ENCODE results near the gene COQ8B. TPM values are rescaled to one million over a fixed set of nuclear protein-coding genes. Genes with fewer than 3 reads are reported as not detected.

The COQ8B gene
- total RNA-seq, 1 donor from 2014 or later, result 33.3 TPM

- Histone ChIP-seq H3K27ac (no peak overlapping the region), H3K27me3 (no peaks in the 10 kb centered on the region), H3K4me1 (peaks cover 4 to 35% of the 10 kb centered on the region in 2 donors), H3K9me3 (no peaks in the 10 kb centered on the region), H3K4me3 (no peak overlapping the region), H3K36me3 (peaks cover 53 to 65% of the 10 kb centered on the region in 2 donors)
- DNase-seq (ENCODE audit: low spot score in 2 of 2), result no peak
- TF ChIP-seq CTCF (IDR thresholded peaks at IDR 0.05), result no peak
- intact Hi-C loops (cut with DNase I), result no loop called here
Measured at GRCh38 chr19:40724855-40725254, 8.2 kb upstream of the COQ8B start.

DNA sequence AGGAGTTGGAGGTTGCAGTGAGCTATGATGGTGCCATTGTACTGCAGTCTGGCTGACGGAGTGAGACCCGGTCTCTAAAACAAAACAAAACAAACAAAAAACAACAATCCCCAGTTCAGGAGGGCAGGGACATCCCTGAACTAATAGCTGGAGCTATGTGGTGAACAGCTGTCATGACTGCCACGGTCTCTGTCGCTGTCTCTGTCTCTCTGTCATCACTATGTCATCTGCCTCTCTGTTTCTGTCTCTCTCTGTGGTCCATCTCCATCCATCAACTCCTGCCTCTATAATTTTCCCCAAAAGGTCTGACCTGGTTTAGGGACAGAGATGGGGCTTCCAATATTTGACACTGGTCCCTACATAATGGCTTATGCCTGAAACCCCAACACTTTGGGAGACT is 7.6 kb upstream of the COQ8B start:
- Histone ChIP-seq H3K27ac (no peak overlapping the region), H3K36me3 (peaks cover 48 to 60% of the 10 kb centered on the region in 2 donors), H3K9me3 (no peaks in the 10 kb centered on the region), H3K4me3 (no peak overlapping the region), H3K4me1 (peaks cover 7 to 40% of the 10 kb centered on the region in 2 donors), H3K27me3 (no peaks in the 10 kb centered on the region)
- no peak for TF ChIP-seq CTCF (IDR thresholded peaks at IDR 0.05)
- intact Hi-C loops (cut with DNase I), result no loop called here
- no peak for DNase-seq (ENCODE audit: low spot score in 2 of 2)

DNA sequence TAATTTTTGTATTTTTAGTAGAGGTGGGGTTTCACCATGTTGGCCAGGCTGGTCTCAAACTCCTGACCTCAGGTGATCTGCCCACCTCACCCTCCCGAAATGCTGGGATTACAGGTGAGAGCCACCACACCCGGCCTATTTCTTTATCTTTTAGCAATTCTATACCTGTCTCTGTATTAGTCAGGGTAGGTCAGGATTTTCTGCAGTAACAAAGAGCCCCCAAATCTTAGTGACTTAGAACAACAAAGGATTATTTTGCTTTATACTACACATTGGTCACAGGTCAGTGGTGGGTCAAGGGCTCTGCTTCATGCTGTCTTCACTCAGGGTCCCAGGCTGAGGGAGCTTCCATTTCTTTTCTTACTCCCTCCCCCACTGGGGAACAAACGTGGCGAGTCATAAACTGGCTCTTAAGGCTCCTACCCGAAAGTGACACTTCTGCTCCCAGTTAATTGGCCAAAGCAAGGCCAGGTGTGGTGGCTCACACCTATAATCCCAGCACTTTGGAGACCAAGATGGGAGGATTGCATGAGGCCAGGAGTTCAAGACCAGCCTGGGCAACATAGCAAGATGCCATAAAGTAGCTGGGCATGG is 7.1 kb upstream of the COQ8B start:
- Histone ChIP-seq H3K9me3 (no peaks in the 10 kb centered on the region), H3K27ac (peak overlapping the region in 1 of 2 donors; percentile 27), H3K36me3 (peaks cover 43 to 54% of the 10 kb centered on the region in 2 donors), H3K4me3 (no peak overlapping the region), H3K4me1 (peaks cover 7 to 41% of the 10 kb centered on the region in 2 donors), H3K27me3 (no peaks in the 10 kb centered on the region)
- intact Hi-C loops (cut with DNase I), result no loop called here
- DNase-seq (ENCODE audit: low spot score in 2 of 2), result no peak
- TF ChIP-seq CTCF (IDR thresholded peaks at IDR 0.05), result no peak

- H3K36me3 ChIP-seq, result peaks cover 28 to 38% of the 10 kb centered on the region in 2 donors
- peak overlapping the region; percentile 43 to 72 for H3K4me3 ChIP-seq
- intact Hi-C loops (cut with DNase I), result no loop called here
- TF ChIP-seq CTCF (IDR thresholded peaks at IDR 0.05), result no peak
- DNase-seq (ENCODE audit: low spot score in 2 of 2), result no peak
- H3K4me1 ChIP-seq, result peaks cover 7 to 41% of the 10 kb centered on the region in 2 donors
- no peaks in the 10 kb centered on the region for H3K9me3 ChIP-seq
- peak overlapping the region; percentile 97 to 99 for H3K27ac ChIP-seq
- H3K27me3 ChIP-seq, result no peaks in the 10 kb centered on the region
Measured at GRCh38 chr19:40721936-40722661, 5.4 kb upstream of the COQ8B start.

DNA sequence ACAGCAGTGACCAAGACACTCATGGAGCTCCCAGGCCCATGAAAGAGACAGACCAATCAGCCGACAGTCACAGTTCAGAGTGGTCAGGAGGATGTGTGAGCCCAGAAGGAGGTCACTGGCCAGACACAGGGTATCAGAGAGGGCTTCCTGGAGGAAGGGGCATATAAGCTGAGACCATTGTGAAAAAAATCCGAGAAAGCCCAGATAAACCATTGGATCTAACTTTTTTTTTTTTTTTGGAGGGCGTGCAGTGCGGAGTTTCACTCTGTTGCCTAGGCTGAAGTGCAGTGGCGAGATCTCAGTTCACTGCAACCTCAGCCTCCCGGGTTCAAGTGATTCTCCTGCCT is 4.4 kb upstream of the COQ8B start:
- Histone ChIP-seq H3K27me3 (no peaks in the 10 kb centered on the region), H3K36me3 (peaks cover 20 to 28% of the 10 kb centered on the region in 2 donors), H3K4me3 (peak overlapping the region; percentile 72 to 100), H3K9me3 (no peaks in the 10 kb centered on the region), H3K4me1 (peaks cover 7 to 41% of the 10 kb centered on the region in 2 donors), H3K27ac (peak overlapping the region; percentile 97 to 99)
- TF ChIP-seq CTCF (IDR thresholded peaks at IDR 0.05), result no peak
- no peak for DNase-seq (ENCODE audit: low spot score in 2 of 2)
- intact Hi-C loops (cut with DNase I), result no loop called here
